A549 (cell line): ENCODE measurements around the gene ACVR1. TPM values are rescaled to one million over a fixed set of nuclear protein-coding genes. Genes with fewer than 3 reads are reported as not detected.
A peak's percentile ranks its signal among the peaks of the same experiment; 100 is the strongest.

Experiments used
- ATAC-seq, 2 experiments: fragments of 200-7000 bp in 1 of 2; fragments of >200 bp in 1 of 2; cut with Nextera tagmentation in 1 of 2; cut with Tn5 transposase in 1 of 2; 3 replicates each; pipeline versions ENCODE4 v1.8.0 to v1.9.1; 2018 to 2020; ENCODE audit warnings: mild to moderate bottlenecking in 1 of 2, moderate library complexity in 1 of 2
- CTCF ChIA-PET: fragments of 300-600 bp; sonication (Branson Sonifier 250); formaldehyde crosslinking; extraction: SDS; loops from one replicate; lab custom pipeline; 2021; ENCODE audit warnings: antibody characterized with exemption, inconsistent platforms; lab: Yijun Ruan, JAX
- POLR2A ChIA-PET: fragments of 350-600 bp; formaldehyde crosslinking; extraction: SDS; loops from one replicate; lab custom pipeline; 2021; ENCODE audit warnings: antibody characterized with exemption, inconsistent platforms; lab: Yijun Ruan, JAX
- DNase-seq, 2 experiments: peaks; one replicate each; pipeline versions ENCODE4 v3.0.0 to v3.0.0-alpha.2; 2011 to 2016; ENCODE audit warnings: low read depth in 1 of 2, low spot score in 1 of 2
- FAIRE-seq: peaks from 2 replicates; lab custom pipeline; 2011; peaks lifted over from hg19 to GRCh38; lab: Jason Lieb, UNC
- H3K27ac ChIP-seq, 2 experiments: fragments of >200 bp; sonication (Bioruptor Twin); formaldehyde crosslinking; 3 replicates each; pipeline ENCODE4 v1.5.1; 2016 to 2017
- H3K4me1 ChIP-seq: fragments of >200 bp; sonication (Bioruptor Twin); formaldehyde crosslinking; 3 replicates; pipeline ENCODE4 v1.6.1; 2016
- H3K4me2 ChIP-seq: fragments of >200 bp; sonication (Bioruptor Twin); formaldehyde crosslinking; 3 replicates; pipeline ENCODE4 v1.6.1; 2016
- H3K4me3 ChIP-seq: fragments of >200 bp; sonication (Bioruptor Twin); formaldehyde crosslinking; 3 replicates; pipeline ENCODE4 v1.5.1; 2016
- H3K9me3 ChIP-seq: fragments of >200 bp; sonication (Bioruptor Twin); formaldehyde crosslinking; 3 replicates; pipeline ENCODE4 v1.6.1; 2016
- EHF ChIP-seq: fragments of 250-450 bp; sonication (Bioruptor Pico); IDR thresholded peaks from 2 replicates; pipeline ENCODE4 v1.5.0; 2020; ENCODE audit warnings: mild to moderate bottlenecking
- EHMT2 ChIP-seq: fragments of 200-600 bp; sonication (generic); IDR thresholded peaks from 2 replicates; pipeline ENCODE4 v1.6.1; 2016; ENCODE audit warnings: antibody characterized with exemption, low read depth, mild to moderate bottlenecking, moderate library complexity
- ESRRA ChIP-seq: fragments of 150-350 bp; IDR thresholded peaks from 2 replicates; pipeline ENCODE4 v1.6.1; 2014; ENCODE audit warnings: mild to moderate bottlenecking, low read length, borderline replicate concordance
- FOSB ChIP-seq: fragments of 250-450 bp; sonication (Bioruptor Pico); IDR thresholded peaks from 2 replicates; pipeline ENCODE4 v1.5.0; 2020; ENCODE audit warnings: mild to moderate bottlenecking, moderate library complexity
- FOSL2 ChIP-seq, 2 experiments: fragments of 450-650 bp in 1 of 2; fragments of >200 bp in 1 of 2; sonication (Bioruptor Twin) in 1 of 2; formaldehyde crosslinking; IDR thresholded peaks; 2 replicates each; pipeline versions ENCODE4 v1.5.0 to v1.6.1; 2016 to 2020; ENCODE audit warnings: mild to moderate bottlenecking in 1 of 2, moderate library complexity in 1 of 2
- GATA3 ChIP-seq: IDR thresholded peaks from 2 replicates; pipeline ENCODE4 v1.6.1; 2012; ENCODE audit warnings: borderline replicate concordance
- HEYL ChIP-seq: fragments of 250-450 bp; sonication (Bioruptor Pico); IDR thresholded peaks from 2 replicates; pipeline ENCODE4 v1.8.0; 2021; ENCODE audit warnings: mild to moderate bottlenecking, moderate library complexity
- HOXA7 ChIP-seq: fragments of 250-450 bp; sonication (Bioruptor Pico); IDR thresholded peaks from 2 replicates; pipeline ENCODE4 v1.5.0; 2020; ENCODE audit warnings: mild to moderate bottlenecking, moderate library complexity
- JUNB ChIP-seq: fragments of >200 bp; sonication (Bioruptor Twin); formaldehyde crosslinking; IDR thresholded peaks from 2 replicates; pipeline ENCODE4 v1.6.1; 2016
- KDM1A ChIP-seq: fragments of 200-600 bp; sonication (generic); IDR thresholded peaks from 2 replicates; pipeline ENCODE4 v1.6.1; 2016; ENCODE audit warnings: low read depth, mild to moderate bottlenecking
- MAZ ChIP-seq: fragments of 150-350 bp; IDR thresholded peaks from 2 replicates; pipeline ENCODE4 v1.6.1; 2014; ENCODE audit warnings: antibody characterized with exemption, low read depth, low read length, borderline replicate concordance
- MYC ChIP-seq: IDR thresholded peaks from 2 replicates; pipeline ENCODE4 v1.6.1; 2012; ENCODE audit warnings: mild to moderate bottlenecking, inconsistent platforms, low read length, improper control_type of control experiment, borderline replicate concordance
- NFE2L2 ChIP-seq: fragments of 150-350 bp; conservative IDR thresholded peaks from 2 replicates; pipeline ENCODE4 v1.6.1; 2014; ENCODE audit warnings: low read length
- NR3C1 ChIP-seq: fragments of >200 bp; sonication (Bioruptor Twin); formaldehyde crosslinking; IDR thresholded peaks from 3 replicates; pipeline ENCODE4 v1.6.1; 2017
- PHF8 ChIP-seq: fragments of 200-600 bp; sonication (generic); IDR thresholded peaks from 2 replicates; pipeline ENCODE4 v1.6.1; 2016; ENCODE audit warnings: low read depth, mild to moderate bottlenecking, antibody characterized with exemption, moderate library complexity, borderline replicate concordance
- SREBF2 ChIP-seq: fragments of 450-650 bp; IDR thresholded peaks from 2 replicates; pipeline ENCODE4 v1.6.1; 2014; ENCODE audit warnings: mild to moderate bottlenecking, moderate library complexity
- USF2 ChIP-seq: fragments of 450-650 bp; IDR thresholded peaks from 2 replicates; pipeline ENCODE4 v1.6.1; 2014; ENCODE audit warnings: antibody characterized with exemption
- ZFP36 ChIP-seq: fragments of 450-650 bp; IDR thresholded peaks from 2 replicates; pipeline ENCODE4 v1.6.1; 2014; ENCODE audit warnings: borderline replicate concordance; ENCODE audit not compliant: partially characterized antibody
- ZNF302 ChIP-seq: fragments of 250-450 bp; sonication (Bioruptor Pico); IDR thresholded peaks from 2 replicates; pipeline ENCODE4 v1.9.0; 2021; ENCODE audit warnings: inconsistent platforms, mild to moderate bottlenecking, moderate library complexity
- WGBS: methylation state at CpG from one replicate; pipeline ENCODE4 v1.1.6; 2017; ENCODE audit errors: missing lambda C conversion rate; 5-methylcytosine and 5-hydroxymethylcytosine counted together
- polyA plus RNA-seq, 4 experiments: library from polyadenylated mRNA; depleted of rRNA in 3 of 4; stranded (reverse); fragments of >200 nt; fragmentation: RNase III in 1 of 4; extraction: RNeasy Plus Mini Kit Qiagen cat#74134 plus additional on column Dnase treatment in 1 of 4; gene quantifications; 2 replicates in 3 of 4; 3 replicates in 1 of 4; pipeline ENCODE4 v1.2.3, GENCODE V29; 2011 to 2017
- TF ChIP-seq, protein P1 (sequence below): fragments of 150-350 bp; IDR thresholded peaks from 2 replicates; pipeline ENCODE4 v1.6.1; 2014; ENCODE audit warnings: low read depth, mild to moderate bottlenecking, low read length
- TF ChIP-seq, protein P2 (sequence below): fragments of >200 bp; sonication (Bioruptor Twin); formaldehyde crosslinking; IDR thresholded peaks from 3 replicates; pipeline ENCODE4 v1.5.1; 2016

The ACVR1 gene
- polyA plus RNA-seq, 2 of the 4 experiments (the other 2 are of a cell fraction) = 14.6 to 21.6 TPM

GRCh38 chr2:157857881-157858280, 18.2 kb downstream of the ACVR1 start:
- Histone ChIP-seq H3K4me3 (no peak overlapping the region), H3K4me1 (peaks cover 43% of the 10 kb centered on the region), H3K9me3 (no peaks in the 10 kb centered on the region), H3K27ac (peak overlapping the region; percentile 55 to 75), H3K4me2 (peak overlapping the region; percentile 77)
- no peak for TF ChIP-seq MAZ
- TF ChIP-seq FOSB = no peak
- peak; percentile 60 for TF ChIP-seq JUNB
- TF ChIP-seq FOSL2 (IDR thresholded peaks at IDR 0.05) = 0 out of 2 replicates have a peak, but pooled peaks have one; percentile 22
- TF ChIP-seq FOSL2 (CRISPR knock-in tag; IDR thresholded peaks at IDR 0.05) = peak; percentile 80
- TF ChIP-seq, protein P1, sequence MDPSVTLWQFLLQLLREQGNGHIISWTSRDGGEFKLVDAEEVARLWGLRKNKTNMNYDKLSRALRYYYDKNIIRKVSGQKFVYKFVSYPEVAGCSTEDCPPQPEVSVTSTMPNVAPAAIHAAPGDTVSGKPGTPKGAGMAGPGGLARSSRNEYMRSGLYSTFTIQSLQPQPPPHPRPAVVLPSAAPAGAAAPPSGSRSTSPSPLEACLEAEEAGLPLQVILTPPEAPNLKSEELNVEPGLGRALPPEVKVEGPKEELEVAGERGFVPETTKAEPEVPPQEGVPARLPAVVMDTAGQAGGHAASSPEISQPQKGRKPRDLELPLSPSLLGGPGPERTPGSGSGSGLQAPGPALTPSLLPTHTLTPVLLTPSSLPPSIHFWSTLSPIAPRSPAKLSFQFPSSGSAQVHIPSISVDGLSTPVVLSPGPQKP = no peak
- DNase-seq (peak in 1 of 2 experiments; percentile 68), FAIRE-seq (no peak), ATAC-seq (peak; percentile 88 to 89)
- WGBS = 8% methylated on average over 4 of the region's 4 CpGs
- CTCF ChIA-PET = interaction anchor here (1.0 to 6.0 kb wide), 2 partner anchors 11 to 18 kb away, joined by 3 to 20 read pairs; partner anchors contain the start of gene ACVR1
- POLR2A ChIA-PET = interaction anchor here (0.6 kb wide), 1 partner anchor 282 kb away, joined by 12 read pairs; no protein-coding TSS in a partner anchor

- DNase-seq (no peak), ATAC-seq (no peak; a peak in 1 of 6 replicates), FAIRE-seq (no peak)
- Histone ChIP-seq H3K9me3 (no peaks in the 10 kb centered on the region), H3K27ac (peak overlapping the region; percentile 57 to 79), H3K4me1 (peaks cover 43% of the 10 kb centered on the region), H3K4me3 (no peak overlapping the region), H3K4me2 (peak overlapping the region; percentile 54)
- CTCF ChIA-PET = interaction anchor here (1.0 to 6.0 kb wide), 3 partner anchors 8 to 20 kb away, joined by 3 to 20 read pairs (median 3); partner anchors contain the start of gene ACVR1
- 46% methylated on average over 2 of the region's 2 CpGs for WGBS
- TF ChIP-seq EHMT2 = no peak
- TF ChIP-seq KDM1A = no peak
- TF ChIP-seq MAZ = no peak
- TF ChIP-seq PHF8 = no peak
- TF ChIP-seq, protein P2, sequence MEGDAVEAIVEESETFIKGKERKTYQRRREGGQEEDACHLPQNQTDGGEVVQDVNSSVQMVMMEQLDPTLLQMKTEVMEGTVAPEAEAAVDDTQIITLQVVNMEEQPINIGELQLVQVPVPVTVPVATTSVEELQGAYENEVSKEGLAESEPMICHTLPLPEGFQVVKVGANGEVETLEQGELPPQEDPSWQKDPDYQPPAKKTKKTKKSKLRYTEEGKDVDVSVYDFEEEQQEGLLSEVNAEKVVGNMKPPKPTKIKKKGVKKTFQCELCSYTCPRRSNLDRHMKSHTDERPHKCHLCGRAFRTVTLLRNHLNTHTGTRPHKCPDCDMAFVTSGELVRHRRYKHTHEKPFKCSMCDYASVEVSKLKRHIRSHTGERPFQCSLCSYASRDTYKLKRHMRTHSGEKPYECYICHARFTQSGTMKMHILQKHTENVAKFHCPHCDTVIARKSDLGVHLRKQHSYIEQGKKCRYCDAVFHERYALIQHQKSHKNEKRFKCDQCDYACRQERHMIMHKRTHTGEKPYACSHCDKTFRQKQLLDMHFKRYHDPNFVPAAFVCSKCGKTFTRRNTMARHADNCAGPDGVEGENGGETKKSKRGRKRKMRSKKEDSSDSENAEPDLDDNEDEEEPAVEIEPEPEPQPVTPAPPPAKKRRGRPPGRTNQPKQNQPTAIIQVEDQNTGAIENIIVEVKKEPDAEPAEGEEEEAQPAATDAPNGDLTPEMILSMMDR = no peak
- TF ChIP-seq EHF (CRISPR knock-in tag) = no peak
- no peak for TF ChIP-seq USF2
- no peak for TF ChIP-seq ESRRA
- no peak for TF ChIP-seq GATA3
- TF ChIP-seq ZNF302 (CRISPR knock-in tag) = no peak
- no peak for TF ChIP-seq HOXA7 (CRISPR knock-in tag)
- no peak for TF ChIP-seq HEYL (CRISPR knock-in tag)
- no peak for TF ChIP-seq ZFP36
- TF ChIP-seq MYC = no peak
- no peak for TF ChIP-seq SREBF2
- POLR2A ChIA-PET = no interaction called here
Observed at GRCh38 chr2:157856187-157856515, 20.0 kb downstream of the ACVR1 start.

GRCh38 chr2:157853820-157854219, 22.3 kb downstream of the ACVR1 start:
- no peak for FAIRE-seq

More at GRCh38 chr2:157853820-157854219, 22.3 kb downstream of the ACVR1 start:
- ChIA-PET CTCF (interaction anchor here (0.5 to 6.0 kb wide), 3 partner anchors 23 to 551 kb away, joined by 3 to 20 read pairs (median 3); partner anchors contain the start of gene ACVR1), POLR2A (interaction anchor here (0.5 to 0.9 kb wide), 2 partner anchors 22 to 23 kb away, joined by 3 to 5 read pairs; partner anchors contain the start of gene ACVR1)
- TF ChIP-seq NFE2L2 = no peak
- no peak for TF ChIP-seq NR3C1
- TF ChIP-seq KDM1A = no peak
- no peak for TF ChIP-seq FOSB
- no peak for ATAC-seq
- Histone ChIP-seq H3K9me3 (no peaks in the 10 kb centered on the region), H3K27ac (no peak overlapping the region), H3K4me1 (peaks cover 52% of the 10 kb centered on the region), H3K4me2 (no peak overlapping the region), H3K4me3 (no peak overlapping the region)
- DNase-seq = no peak
- WGBS = 98% methylated on average over 3 of the region's 3 CpGs
